CD4-positive, alpha-beta T cell treated with Interferon alpha-2 for 1 hour (primary cell): Measurements from ENCODE around the gene EGFR.
"Not testable (repeated sequence)": the region's sequence is repeated elsewhere in the genome, so short reads cannot be mapped to it uniquely, and the experiment has no call there.

ENCODE experiments used
- DNase-seq, 2 donors: peaks; one replicate each; pipeline ENCODE4 v3.0.0-alpha.2; 2020 to 2022

EGFR gene

DNA sequence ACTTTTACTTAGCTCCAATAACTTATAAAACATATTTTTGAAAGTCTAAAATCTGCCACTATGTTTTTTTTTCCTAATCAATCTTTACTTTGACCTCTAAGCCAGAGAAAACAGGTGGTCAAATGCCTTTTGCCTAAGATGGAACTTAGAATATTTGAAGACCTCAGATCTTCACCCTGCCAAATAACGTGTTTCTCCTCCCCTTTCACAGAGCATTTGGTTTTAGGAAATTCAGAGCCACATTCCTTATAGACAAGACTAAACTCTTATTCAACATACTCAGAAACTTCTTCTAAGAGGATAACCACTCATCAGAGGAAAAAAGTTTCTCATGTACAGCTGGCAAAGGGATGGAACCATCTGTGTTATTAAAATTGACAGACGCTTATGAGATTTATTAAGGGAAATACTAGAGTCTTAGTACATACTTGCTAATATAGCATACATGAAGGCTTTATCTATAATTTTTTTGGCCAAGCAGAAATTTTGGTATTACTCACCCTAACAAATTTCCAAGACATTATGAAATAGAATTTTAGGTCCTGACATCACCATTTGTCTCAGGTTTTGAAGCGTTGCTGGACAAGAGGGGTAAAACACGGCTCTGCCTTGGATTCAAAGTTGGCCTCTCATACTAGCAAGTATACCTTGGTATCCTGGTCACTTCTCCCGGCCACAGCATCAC is 2.6 kb upstream of the EGFR start:
- no peak for DNase-seq

DNA sequence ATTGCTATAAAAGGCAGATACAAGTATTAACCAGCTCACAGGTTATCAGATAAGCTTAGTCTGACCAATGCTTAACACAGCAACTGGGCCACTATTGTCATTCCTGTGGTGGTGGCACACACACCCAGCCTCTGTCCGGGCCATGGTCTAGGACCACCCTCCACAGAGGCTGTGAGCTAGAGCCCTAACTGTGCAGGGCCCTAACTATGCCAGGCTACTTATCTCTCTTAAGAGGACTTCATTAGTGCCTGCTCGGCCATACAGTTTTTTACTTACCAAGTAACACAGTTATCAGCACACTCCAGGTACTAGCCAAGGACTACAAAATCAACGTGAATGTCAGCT is 2.1 kb upstream of the EGFR start:
- no peak for DNase-seq

DNA sequence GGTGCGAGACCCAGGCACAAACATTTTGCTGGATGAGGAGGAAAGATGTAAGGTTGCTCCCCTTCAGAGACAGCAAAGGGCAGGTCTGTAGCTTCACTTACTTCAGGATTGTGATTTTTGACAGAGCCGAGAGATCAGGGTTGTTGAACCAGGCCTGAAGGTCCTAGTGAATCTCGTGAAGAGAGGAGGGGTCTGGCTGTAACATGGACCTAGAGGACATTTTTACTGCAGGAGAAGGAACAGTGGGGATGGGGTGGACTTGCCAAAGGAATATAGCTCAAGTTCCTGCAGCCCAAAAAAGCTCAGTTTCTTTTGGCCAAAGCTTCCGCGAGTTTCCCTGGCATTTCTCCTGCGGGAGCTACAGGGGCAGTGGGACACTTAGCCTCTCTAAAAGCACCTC is 976 bp upstream of the EGFR start:
- DNase-seq = no peak

DNA sequence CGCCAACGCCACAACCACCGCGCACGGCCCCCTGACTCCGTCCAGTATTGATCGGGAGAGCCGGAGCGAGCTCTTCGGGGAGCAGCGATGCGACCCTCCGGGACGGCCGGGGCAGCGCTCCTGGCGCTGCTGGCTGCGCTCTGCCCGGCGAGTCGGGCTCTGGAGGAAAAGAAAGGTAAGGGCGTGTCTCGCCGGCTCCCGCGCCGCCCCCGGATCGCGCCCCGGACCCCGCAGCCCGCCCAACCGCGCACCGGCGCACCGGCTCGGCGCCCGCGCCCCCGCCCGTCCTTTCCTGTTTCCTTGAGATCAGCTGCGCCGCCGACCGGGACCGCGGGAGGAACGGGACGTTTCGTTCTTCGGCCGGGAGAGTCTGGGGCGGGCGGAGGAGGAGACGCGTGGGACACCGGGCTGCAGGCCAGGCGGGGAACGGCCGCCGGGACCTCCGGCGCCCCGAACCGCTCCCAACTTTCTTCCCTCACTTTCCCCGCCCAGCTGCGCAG is 424 bp downstream of the EGFR start:
- no peak for DNase-seq

DNA sequence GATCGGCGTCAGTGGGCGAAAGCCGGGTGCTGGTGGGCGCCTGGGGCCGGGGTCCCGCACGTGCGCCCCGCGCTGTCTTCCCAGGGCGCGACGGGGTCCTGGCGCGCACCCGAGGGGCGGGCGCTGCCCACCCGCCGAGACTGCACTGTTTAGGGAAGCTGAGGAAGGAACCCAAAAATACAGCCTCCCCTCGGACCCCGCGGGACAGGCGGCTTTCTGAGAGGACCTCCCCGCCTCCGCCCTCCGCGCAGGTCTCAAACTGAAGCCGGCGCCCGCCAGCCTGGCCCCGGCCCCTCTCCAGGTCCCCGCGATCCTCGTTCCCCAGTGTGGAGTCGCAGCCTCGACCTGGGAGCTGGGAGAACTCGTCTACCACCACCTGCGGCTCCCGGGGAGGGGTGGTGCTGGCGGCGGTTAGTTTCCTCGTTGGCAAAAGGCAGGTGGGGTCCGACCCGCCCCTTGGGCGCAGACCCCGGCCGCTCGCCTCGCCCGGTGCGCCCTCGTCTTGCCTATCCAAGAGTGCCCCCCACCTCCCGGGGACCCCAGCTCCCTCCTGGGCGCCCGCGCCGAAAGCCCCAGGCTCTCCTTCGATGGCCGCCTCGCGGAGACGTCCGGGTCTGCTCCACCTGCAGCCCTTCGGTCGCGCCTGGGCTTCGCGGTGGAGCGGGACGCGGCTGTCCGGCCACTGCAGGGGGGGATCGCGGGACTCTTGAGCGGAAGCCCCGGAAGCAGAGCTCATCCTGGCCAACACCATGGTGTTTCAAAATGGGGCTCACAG is 1.1 kb downstream of the EGFR start:
- DNase-seq = no peak

DNA sequence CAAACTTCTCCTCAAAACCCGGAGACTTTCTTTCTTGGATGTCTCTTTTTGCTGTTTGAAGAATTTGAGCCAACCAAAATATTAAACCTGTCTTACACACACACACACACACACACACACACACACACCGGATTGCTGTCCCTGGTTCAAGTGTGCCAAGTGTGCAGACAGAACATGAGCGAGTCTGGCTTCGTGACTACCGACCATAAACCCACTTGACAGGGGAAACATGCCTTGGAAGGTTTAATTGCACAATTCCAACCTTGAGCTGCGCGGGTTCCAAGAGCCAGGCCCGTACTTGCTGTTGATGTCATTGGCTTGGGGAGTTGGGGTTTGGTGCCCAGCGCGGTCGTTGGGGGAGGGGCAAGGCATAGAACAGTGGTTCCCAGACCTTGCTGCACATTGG is 1.7 kb downstream of the EGFR start:
- DNase-seq = no peak

DNA sequence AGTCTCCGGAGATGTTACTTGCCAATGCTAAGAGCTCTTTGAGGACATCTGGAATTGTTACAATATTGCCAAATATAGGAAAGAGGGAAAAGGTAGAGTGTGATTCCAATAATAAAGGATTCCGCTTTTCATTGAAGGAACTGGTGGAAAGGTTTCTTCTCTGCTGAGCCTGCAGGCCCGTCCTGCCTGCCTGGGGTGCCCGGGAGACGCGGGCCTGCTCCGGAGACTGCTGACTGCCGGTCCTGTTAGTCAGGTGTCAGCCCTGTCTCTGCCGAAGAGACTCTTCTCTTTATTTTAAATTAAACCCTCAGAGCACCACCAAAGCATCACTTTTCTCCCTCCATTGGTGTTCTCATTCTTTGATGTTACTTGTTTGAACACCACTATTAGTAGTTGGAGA is 2.2 kb downstream of the EGFR start:
- DNase-seq = no peak

DNA sequence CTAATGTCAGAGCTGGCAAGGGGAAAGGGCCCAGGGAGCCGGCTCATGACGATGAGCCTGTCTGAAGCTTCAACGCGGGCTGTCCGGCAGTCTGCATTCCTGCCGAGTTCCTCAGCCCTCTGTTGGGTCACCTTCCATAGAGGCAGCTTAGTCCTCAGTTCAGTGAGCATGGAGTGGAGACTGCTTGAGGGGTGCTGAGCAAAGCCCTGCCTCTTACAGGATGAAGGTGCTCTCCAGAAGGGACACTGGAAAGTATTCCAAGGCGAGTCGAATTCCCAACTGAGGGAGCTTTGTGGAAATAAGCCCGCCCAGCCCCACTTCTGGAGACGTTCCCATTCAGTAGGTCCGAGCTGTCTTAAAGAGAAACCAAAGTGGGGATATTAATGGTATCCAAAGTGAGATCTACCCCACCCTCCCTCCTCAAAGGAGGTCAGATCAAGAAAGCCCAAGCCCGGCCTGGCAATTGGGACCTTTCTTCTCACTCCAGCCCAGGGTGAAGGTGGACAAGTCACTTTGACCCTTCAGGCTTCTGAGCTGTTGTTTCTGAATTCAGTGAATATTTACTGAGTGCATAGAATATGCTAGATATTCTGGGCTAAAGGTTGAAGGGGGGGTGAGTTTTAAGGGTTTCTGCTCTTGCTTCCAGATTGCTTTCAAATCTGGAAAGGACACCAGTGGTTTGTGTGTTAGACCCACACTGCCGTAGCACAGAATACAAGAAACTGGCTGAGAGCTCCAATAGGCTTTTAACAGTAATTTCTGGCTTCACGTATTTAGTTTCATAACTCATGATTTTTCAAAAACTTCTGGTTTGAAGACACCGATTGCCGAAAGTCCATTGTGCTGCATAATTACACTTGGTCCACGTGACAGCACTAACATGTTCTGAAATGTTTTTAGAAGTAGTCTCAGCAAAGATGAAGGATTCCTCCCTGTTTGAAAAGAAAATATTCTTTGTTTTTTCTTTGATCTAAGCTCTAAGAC is 3.5 kb downstream of the EGFR start:
- no peak for DNase-seq

DNA sequence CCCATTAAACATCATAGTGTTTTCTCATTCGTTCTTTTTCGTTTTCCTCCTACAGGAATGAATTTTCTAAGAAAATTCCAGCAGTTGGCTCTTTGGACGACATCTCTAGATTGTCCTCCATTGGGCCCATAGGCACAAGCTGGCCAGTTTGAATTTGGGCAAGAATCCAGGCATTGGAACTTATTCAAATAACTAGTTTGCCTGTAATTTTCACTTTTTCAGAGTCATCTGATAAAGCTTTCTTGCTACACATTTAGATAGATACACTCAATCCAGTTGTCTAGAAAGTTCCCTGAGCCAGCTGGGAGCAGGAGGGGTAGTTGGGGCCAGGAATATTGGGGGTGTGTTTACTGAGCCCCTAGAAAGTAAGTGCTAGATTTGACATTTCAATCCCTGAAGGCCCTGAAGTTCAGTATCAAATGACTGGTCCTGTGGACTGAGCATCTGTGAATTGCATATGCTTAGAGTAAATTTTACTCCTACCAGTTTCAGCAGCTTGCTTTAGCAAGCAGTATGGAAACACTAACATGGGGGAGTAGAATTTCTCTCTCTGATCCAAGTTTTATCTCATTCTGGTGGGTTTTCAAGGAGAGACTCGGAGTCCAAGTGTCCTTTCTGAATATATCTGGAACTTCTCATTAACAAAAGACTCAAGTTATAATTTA is 5.2 kb downstream of the EGFR start:
- DNase-seq = no peak

DNA sequence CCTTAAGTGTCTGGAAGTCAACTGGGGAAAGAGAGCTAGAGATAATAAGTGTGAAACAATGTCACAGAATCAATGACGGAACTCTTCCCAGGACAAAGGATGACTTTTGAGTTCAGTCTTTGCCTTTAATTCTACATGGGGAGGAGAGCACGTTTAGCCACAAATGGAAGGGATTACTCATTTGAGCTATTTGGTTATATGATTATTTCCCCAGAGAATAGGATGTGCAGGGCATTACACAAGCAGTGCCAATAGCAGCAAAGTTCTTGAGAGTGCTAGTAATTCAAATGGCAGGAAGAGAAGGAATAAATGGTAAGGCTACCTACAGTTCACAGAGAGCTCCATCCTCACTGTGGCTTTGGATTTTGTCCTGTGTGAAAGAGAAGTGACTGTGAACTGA is 6.0 kb downstream of the EGFR start:
- DNase-seq = no peak

DNA sequence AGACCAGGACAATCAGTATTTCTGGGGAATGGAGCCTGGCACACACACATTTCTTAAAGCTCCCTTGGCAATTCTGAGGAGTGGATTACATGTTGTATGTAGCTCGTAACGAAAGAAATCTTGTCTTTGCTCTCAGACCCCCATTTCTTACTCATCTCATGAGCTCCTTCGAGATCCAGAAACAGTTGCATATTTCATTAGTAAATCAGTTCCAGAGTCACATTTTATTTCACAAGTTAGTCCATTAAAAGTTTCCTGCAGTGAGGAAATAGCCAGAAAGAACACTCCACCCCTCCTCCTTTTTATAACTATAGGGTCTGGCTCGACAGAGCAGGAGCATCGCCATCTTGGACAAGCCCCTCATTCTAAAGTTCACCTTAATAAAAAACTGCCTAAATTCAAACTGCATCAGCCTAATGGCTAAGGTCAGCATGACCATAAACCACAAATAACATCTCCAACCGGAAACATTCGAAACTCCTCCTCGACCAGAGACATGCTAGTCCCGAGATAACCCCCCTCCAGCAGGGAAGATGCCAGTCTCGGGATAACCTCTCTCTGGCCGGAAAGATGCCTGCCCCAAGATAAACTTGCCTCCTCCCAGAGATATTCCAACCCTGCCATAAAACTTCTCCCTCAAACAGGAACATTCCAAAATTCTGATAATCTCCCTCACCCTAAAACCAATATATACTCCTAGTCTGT is 7.4 kb downstream of the EGFR start:
- no peak for DNase-seq

DNA sequence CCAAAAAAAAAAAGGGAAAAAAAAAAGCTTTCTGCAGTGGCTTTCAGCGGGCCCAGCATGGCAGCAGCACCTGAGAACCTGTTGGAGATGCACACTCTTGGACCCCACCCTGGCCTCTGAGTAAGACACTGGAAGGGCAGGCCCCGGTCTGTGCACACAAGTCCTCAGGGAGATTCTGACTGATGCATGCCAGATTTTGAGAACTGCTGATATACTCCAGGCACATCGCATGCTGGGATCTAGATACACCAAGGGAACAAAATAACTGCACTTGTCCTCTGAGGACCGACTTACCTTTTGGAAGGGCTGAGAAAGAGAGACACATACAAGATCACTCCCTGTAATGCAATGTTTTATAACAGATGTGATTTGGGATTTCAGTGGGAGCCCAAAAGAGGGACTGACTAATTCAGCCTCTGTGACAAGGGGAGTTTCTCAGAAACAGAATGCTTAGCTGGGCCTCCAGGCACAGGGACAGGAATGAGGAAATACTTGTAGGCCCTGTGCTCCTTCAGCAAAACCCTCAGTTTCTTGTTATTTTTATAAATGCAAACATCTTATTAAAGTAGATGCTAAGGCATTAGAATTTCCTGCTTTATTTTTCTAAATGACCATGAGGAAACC is 8.2 kb downstream of the EGFR start:
- no peak for DNase-seq

DNA sequence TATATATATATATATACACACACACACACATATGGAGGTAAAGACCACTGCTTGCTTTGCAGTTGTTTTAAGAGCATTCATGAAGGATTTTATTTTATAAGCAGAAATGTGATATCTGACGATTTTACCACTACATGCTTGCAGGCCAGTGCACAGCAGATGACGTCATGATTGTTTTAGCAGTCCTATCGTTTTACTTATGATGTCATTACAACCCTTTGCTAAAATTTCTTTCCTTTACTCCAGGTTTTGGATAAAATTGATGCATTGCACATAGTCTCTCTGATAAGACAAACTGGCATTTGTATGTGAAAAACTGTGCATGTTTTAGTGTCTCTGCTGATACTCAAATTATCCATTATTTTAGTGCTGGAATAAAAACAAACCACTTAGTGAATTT is 9.2 kb downstream of the EGFR start:
- no peak for DNase-seq

DNA sequence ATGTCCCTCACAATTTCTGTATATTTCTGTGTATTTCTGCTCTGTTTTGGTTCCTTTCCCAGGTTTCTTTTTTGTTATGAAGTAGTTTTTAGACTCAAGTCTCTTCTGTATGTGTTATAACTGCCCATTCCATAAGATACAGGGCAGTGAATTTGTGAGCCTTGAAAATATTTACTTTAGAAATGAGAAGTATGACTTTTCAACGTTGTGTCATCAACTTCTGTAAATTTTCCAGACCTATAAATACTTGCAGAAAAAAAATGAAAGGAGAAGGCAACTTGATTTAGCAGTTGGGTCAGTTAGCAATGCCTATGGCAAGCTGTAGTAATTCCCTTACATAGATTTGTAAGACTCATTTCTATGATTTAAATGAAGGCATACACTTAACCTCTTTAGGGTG is 11.5 kb downstream of the EGFR start:
- no peak for DNase-seq

DNA sequence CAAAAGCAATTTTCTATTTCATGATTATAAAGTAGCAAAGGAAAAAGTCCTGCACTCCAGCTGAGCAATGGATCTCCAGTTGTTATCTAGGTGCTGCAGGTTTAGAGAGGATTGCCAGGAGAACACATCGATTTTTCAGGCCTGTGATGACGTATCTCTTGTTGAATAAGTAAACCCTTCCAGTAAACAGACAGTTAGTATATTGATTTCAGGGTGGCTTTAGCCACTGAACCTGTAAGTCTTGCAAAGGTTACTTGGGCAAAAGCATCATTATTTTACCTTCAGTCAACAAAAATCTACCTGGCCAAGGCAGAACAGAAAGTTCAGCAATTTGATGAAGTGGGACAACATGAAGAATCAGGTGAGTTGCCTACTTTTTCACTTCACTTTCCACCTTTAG is 12.3 kb downstream of the EGFR start:
- no peak for DNase-seq

DNA sequence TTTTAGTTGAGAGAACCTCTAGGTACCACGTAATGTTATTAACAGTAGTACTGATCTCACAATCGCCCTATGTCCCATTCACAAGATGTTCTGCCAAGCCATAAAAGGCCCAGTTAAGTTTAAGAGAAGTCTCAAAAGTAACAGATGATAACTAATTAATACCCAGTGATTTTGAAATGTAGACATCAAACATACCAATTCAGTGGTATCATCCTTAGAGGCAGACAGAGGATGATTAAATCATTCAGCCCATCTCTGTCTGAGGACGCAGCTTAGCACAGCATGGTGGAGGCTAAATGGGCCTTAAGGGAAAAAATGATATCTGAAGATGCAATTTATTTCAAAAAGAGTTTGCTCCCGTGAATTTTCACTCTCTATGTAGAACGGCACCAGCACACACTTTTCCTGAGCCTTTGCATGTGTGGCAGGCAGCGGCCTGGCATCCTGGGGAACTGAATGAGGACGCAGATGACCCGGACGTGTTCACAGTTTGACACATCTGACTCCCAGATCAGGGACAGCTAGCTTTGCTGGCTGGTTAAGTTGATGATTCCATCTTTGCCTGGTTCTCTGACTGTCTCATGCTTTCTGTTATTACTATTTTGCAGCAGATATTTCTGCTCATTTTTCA is 13.4 kb downstream of the EGFR start:
- no peak for DNase-seq

DNA sequence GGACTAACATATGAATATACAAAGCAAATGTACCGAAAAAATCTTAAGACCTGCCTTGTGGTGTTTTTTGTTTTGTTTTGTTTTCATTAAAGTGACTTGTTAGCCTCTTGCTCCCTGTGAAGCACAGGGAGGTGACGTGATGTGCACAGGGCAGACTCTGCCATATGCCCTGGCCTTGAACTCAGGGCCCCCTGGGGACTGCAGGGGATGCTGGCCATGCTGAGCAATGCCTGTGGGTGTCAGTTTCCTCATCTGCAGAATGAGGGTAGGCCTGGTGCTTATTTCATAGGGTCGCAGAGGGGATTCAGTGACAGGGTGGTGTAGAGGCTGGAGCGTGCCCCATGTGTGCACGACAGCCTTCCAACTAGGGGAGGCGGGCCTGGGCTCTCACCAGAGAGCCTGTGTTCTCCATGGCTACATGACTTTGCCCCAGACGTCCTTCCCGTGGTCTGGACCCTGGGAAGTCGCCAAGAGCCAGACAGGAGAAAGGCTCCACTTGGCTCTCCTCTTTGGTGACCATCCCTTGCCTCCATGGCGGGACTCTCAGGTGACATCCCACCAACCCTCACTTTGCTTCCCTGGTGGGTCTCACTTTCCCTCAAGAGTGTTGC is 14.5 kb downstream of the EGFR start:
- DNase-seq = no peak

DNA sequence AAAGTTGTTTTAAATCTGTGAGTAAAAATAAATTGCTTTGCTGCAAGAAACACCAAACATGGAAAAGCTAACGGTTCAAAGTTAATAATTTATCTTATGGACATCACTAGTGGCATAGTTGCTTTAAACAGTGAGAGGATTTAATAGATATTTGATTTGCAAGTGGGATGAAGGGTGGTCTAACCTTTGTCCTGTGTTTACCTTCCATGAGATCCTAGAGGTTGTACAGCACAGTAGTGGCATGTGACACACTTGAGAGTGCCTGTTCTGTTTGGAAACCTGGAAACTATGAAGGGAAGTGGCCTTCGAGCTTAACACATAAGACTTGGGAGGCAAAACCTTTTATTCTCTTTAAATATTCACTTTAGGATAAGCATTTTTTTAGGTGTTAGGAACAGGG is 16.0 kb downstream of the EGFR start:
- DNase-seq = no peak

DNA sequence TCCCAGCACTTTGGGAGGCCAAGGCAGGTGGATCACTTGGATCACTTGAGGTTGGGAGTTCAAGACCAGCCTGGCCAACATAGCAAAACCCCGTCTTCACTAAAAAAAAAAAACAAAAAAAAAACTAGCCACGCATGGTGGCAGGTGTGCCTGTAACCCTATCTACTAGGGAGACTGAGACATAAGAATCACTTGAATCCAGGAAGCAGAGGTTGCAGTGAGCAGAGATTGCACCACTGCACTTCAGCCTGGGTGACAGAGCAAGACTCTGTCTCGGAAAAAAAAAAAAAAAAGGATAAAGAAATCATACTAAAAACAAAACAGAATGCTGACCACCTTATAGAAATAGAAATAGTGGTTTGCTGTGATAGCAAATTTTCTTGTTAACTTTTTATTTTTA is 16.6 kb downstream of the EGFR start:
- DNase-seq = not testable (repeated sequence)

DNA sequence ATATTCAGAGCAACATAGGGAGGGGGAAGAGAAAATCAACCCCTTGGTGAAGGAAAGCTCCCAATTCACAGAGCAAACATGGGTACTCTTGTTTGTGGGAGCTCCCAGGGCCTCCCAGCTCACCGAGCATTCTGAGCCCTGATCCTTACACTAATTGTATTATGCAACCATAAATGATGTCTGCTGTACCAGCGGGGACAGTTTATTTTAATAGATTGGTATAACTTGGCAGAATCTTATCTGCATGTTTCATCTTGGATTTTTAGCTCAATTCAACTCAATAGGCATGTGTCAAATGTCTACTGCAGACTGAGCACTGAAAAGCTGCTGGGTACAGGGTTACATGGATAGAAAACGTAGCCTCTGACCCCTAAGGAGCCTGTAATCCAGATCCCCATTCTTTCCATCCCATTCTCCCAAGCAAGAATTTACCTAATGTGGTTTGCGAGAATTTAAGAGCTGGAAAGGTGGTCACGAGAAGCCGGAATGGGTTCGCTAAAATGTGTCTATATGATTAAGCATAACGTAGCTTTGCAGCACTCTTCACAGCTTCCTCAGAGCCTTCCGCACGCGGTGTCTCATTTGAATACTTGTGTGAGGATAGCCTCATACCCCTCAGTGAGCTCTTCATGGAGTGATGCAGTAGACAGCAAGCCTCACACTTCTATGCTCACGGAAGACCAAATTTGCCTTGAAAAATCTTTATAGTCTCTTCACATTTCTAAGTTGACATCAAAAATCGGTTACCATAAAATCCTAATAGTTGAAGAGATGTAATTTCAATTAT is 18.3 kb downstream of the EGFR start:
- DNase-seq = no peak
